HEK293 (cell line): Measurements from ENCODE around the gene ACVR2B.

Source experiments
- CTCF ChIA-PET: fragments of 350-600 bp; formaldehyde crosslinking; extraction: SDS; loops from one replicate; lab custom pipeline; 2021; ENCODE audit warnings: antibody characterized with exemption; lab: Yijun Ruan, JAX
- POLR2A ChIA-PET: fragments of 300-600 bp; formaldehyde crosslinking; extraction: SDS; loops from one replicate; lab custom pipeline; 2020; ENCODE audit warnings: antibody characterized with exemption, inconsistent platforms; lab: Yijun Ruan, JAX
- H3K27ac ChIP-seq: fragments of 200-500 bp; sonication (Bioruptor generic); 2 replicates; pipeline ENCODE4 v1.5.1; 2014; ENCODE audit warnings: low read depth, low read length, control low read depth, inconsistent platforms; ENCODE audit errors: extremely low read depth
- H3K36me3 ChIP-seq, 2 experiments: fragments of 200-500 bp in 1 of 2; sonication (Bioruptor generic) in 1 of 2; 1 replicate in 1 of 2; 2 replicates in 1 of 2; pipeline ENCODE4 v1.5.1; 2014 to 2017; ENCODE audit warnings: inconsistent platforms in 2 of 2, low read length in 2 of 2; ENCODE audit not compliant: control insufficient read depth in 2 of 2, insufficient read depth in 1 of 2
- H3K4me1 ChIP-seq: fragments of 200-500 bp; sonication (Bioruptor generic); 2 replicates; pipeline ENCODE4 v1.5.1; 2014; ENCODE audit warnings: mild to moderate bottlenecking, low read length, inconsistent platforms; ENCODE audit not compliant: control insufficient read depth, insufficient read depth
- H3K4me3 ChIP-seq: 2 replicates; pipeline ENCODE4 v1.5.1; 2011; ENCODE audit warnings: low read depth, mild to moderate bottlenecking, control low read depth, low read length, moderate library complexity
- H3K9me3 ChIP-seq: fragments of 200-500 bp; sonication (Bioruptor generic); 2 replicates; pipeline ENCODE4 v1.5.1; 2014; ENCODE audit warnings: low read depth, low read length, inconsistent platforms; ENCODE audit not compliant: control insufficient read depth, insufficient read depth
- AEBP2 ChIP-seq: fragments of 450-650 bp; formaldehyde crosslinking; IDR thresholded peaks from 2 replicates; pipeline ENCODE4 v1.5.1; 2016; ENCODE audit warnings: missing biosample characterization, missing genetic modification characterization, borderline replicate concordance
- HOXC10 ChIP-seq: sonication (generic); formaldehyde crosslinking; IDR thresholded peaks from 2 replicates; pipeline ENCODE4 v1.8.1; 2023; ENCODE audit warnings: mild to moderate bottlenecking, missing genetic modification reagents
- KLF9 ChIP-seq: fragments of 450-650 bp; formaldehyde crosslinking; IDR thresholded peaks from 2 replicates; pipeline ENCODE4 v1.5.1; 2016; ENCODE audit warnings: missing biosample characterization, missing genetic modification characterization, low read depth
- REPIN1 ChIP-seq: fragments of 450-650 bp; formaldehyde crosslinking; IDR thresholded peaks from 2 replicates; pipeline ENCODE4 v1.5.1; 2017; ENCODE audit warnings: missing biosample characterization, missing genetic modification characterization, low read depth
- ZBTB1 ChIP-seq: fragments of 450-650 bp; formaldehyde crosslinking; IDR thresholded peaks from 2 replicates; pipeline ENCODE4 v1.5.1; 2016; ENCODE audit warnings: missing biosample characterization, missing genetic modification characterization
- ZBTB11 ChIP-seq: fragments of 450-650 bp; formaldehyde crosslinking; conservative IDR thresholded peaks from 2 replicates; pipeline ENCODE4 v1.5.1; 2016; ENCODE audit warnings: low read depth, missing biosample characterization, missing genetic modification characterization
- ZBTB26 ChIP-seq: fragments of 450-650 bp; formaldehyde crosslinking; optimal IDR thresholded peaks from 2 replicates; pipeline ENCODE3; 2016; ENCODE audit warnings: missing biosample characterization, mild to moderate bottlenecking, missing genetic modification characterization
- ZFP69B ChIP-seq: fragments of 450-650 bp; formaldehyde crosslinking; IDR thresholded peaks from 2 replicates; pipeline ENCODE4 v1.5.1; 2016; ENCODE audit warnings: missing biosample characterization, missing genetic modification characterization
- ZNF10 ChIP-seq: fragments of 450-650 bp; formaldehyde crosslinking; IDR thresholded peaks from 2 replicates; pipeline ENCODE4 v1.5.1; 2017; ENCODE audit warnings: missing biosample characterization, missing genetic modification characterization
- ZNF184 ChIP-seq: fragments of 450-650 bp; IDR thresholded peaks from 2 replicates; pipeline ENCODE4 v1.5.1; 2018; ENCODE audit warnings: missing biosample characterization, mild to moderate bottlenecking, missing genetic modification characterization
- ZNF335 ChIP-seq: fragments of 450-650 bp; formaldehyde crosslinking; conservative IDR thresholded peaks from 2 replicates; pipeline ENCODE4 v1.5.1; 2016; ENCODE audit warnings: missing biosample characterization, missing genetic modification characterization
- ZNF354C ChIP-seq: fragments of 450-650 bp; formaldehyde crosslinking; IDR thresholded peaks from 2 replicates; pipeline ENCODE4 v1.5.1; 2016; ENCODE audit warnings: missing biosample characterization, missing genetic modification characterization, low read depth, borderline replicate concordance
- ZNF48 ChIP-seq: fragments of 450-650 bp; formaldehyde crosslinking; IDR thresholded peaks from 2 replicates; pipeline ENCODE4 v1.5.1; 2016; ENCODE audit warnings: missing biosample characterization, missing genetic modification characterization
- ZNF585B ChIP-seq: fragments of 450-650 bp; formaldehyde crosslinking; IDR thresholded peaks from 2 replicates; pipeline ENCODE4 v1.5.1; 2016; ENCODE audit warnings: missing biosample characterization, missing genetic modification characterization
- ZNF654 ChIP-seq: fragments of 450-650 bp; formaldehyde crosslinking; IDR thresholded peaks from 2 replicates; pipeline ENCODE4 v1.5.1; 2016; ENCODE audit warnings: low read depth, missing biosample characterization, missing genetic modification characterization
- ZNF677 ChIP-seq: fragments of 450-650 bp; IDR thresholded peaks from 2 replicates; pipeline ENCODE4 v1.5.0; 2018; ENCODE audit warnings: missing biosample characterization, mild to moderate bottlenecking, missing genetic modification characterization, moderate library complexity
- ZNF701 ChIP-seq: fragments of 450-650 bp; formaldehyde crosslinking; IDR thresholded peaks from 2 replicates; pipeline ENCODE4 v1.5.1; 2016; ENCODE audit warnings: missing biosample characterization, missing genetic modification characterization
- TF ChIP-seq, protein P1 (sequence below): fragments of 450-650 bp; formaldehyde crosslinking; IDR thresholded peaks from 2 replicates; pipeline ENCODE4 v1.5.1; 2016; ENCODE audit warnings: missing biosample characterization, missing genetic modification characterization
- TF ChIP-seq, protein P2 (sequence below): fragments of 450-650 bp; formaldehyde crosslinking; IDR thresholded peaks from 2 replicates; pipeline ENCODE4 v1.5.1; 2017; ENCODE audit warnings: missing biosample characterization, missing genetic modification characterization

Gene ACVR2B

GRCh38 chr3:38511546-38511945 is 57.9 kb downstream of the ACVR2B start:
- Histone ChIP-seq H3K36me3 (peaks cover 6 to 69% of the 10 kb centered on the region in 2 experiments; a peak in 1 of 3 replicates), H3K9me3 (no peaks in the 10 kb centered on the region), H3K4me3 (no peak overlapping the region), H3K4me1 (no peaks in the 10 kb centered on the region), H3K27ac (no peak overlapping the region)
- CTCF ChIA-PET, result interaction anchor here (3.1 kb wide), 1 partner anchor 9 kb away, joined by 22 read pairs; no protein-coding TSS in a partner anchor
- POLR2A ChIA-PET, result no interaction called here
- TF ChIP-seq ZNF654, result no peak
- no peak for TF ChIP-seq HOXC10
- TF ChIP-seq ZFP69B (tag by site-specific recombination), result no peak
- no peak for TF ChIP-seq ZNF701 (tag by site-specific recombination)
- TF ChIP-seq ZBTB26, result no peak
- TF ChIP-seq, protein P1, sequence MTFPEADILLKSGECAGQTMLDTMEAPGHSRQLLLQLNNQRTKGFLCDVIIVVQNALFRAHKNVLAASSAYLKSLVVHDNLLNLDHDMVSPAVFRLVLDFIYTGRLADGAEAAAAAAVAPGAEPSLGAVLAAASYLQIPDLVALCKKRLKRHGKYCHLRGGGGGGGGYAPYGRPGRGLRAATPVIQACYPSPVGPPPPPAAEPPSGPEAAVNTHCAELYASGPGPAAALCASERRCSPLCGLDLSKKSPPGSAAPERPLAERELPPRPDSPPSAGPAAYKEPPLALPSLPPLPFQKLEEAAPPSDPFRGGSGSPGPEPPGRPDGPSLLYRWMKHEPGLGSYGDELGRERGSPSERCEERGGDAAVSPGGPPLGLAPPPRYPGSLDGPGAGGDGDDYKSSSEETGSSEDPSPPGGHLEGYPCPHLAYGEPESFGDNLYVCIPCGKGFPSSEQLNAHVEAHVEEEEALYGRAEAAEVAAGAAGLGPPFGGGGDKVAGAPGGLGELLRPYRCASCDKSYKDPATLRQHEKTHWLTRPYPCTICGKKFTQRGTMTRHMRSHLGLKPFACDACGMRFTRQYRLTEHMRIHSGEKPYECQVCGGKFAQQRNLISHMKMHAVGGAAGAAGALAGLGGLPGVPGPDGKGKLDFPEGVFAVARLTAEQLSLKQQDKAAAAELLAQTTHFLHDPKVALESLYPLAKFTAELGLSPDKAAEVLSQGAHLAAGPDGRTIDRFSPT, result no peak
- TF ChIP-seq, protein P2, sequence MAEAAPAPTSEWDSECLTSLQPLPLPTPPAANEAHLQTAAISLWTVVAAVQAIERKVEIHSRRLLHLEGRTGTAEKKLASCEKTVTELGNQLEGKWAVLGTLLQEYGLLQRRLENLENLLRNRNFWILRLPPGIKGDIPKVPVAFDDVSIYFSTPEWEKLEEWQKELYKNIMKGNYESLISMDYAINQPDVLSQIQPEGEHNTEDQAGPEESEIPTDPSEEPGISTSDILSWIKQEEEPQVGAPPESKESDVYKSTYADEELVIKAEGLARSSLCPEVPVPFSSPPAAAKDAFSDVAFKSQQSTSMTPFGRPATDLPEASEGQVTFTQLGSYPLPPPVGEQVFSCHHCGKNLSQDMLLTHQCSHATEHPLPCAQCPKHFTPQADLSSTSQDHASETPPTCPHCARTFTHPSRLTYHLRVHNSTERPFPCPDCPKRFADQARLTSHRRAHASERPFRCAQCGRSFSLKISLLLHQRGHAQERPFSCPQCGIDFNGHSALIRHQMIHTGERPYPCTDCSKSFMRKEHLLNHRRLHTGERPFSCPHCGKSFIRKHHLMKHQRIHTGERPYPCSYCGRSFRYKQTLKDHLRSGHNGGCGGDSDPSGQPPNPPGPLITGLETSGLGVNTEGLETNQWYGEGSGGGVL (tag by site-specific recombination), result no peak
- TF ChIP-seq ZBTB1 (tag by site-specific recombination), result no peak
- no peak for TF ChIP-seq ZBTB11 (tag by site-specific recombination)
- no peak for TF ChIP-seq KLF9 (tag by site-specific recombination)
- TF ChIP-seq ZNF677 (tag by site-specific recombination), result no peak
- TF ChIP-seq ZNF48 (tag by site-specific recombination), result no peak
- no peak for TF ChIP-seq ZNF184 (tag by site-specific recombination)
- no peak for TF ChIP-seq REPIN1 (tag by site-specific recombination)
- TF ChIP-seq ZNF585B, result no peak
- no peak for TF ChIP-seq ZNF354C (tag by site-specific recombination)
- no peak for TF ChIP-seq ZNF335

- no peaks in the 10 kb centered on the region for H3K4me1 ChIP-seq
- peaks cover 6 to 50% of the 10 kb centered on the region in 2 experiments; a peak in 1 of 3 replicates for H3K36me3 ChIP-seq
- H3K9me3 ChIP-seq, result no peaks in the 10 kb centered on the region
- TF ChIP-seq ZBTB26 (no peak), ZNF10 (tag by site-specific recombination) (no peak), AEBP2 (tag by site-specific recombination) (no peak)
- ChIA-PET POLR2A (no interaction called here), CTCF (no interaction called here)
- no peak overlapping the region for H3K4me3 ChIP-seq
- no peak overlapping the region for H3K27ac ChIP-seq
Measured at GRCh38 chr3:38515367-38515766, 61.7 kb downstream of the ACVR2B start.
